Peyer's patch (tissue), 4 donors: ENCODE data around the gene CD300LG.

Experiments
- CTCF ChIP-seq, 6 experiments: fragments of 450-650 bp in 4 of 6; fragments of 200-600 bp in 2 of 6; sonication (generic) in 1 of 6; IDR thresholded peaks; one replicate each; pipeline ENCODE4 v1.5.1; 2017 to 2019; ENCODE audit warnings: antibody characterized with exemption in 6 of 6, mild to moderate bottlenecking in 3 of 6, moderate library complexity in 1 of 6
- POLR2A ChIP-seq, 2 donors: fragments of 450-650 bp; IDR thresholded peaks; one replicate each; pipeline ENCODE4 v1.5.1; 2017; ENCODE audit warnings: antibody characterized with exemption in 2 of 2, mild to moderate bottlenecking in 2 of 2, moderate library complexity in 2 of 2

- TF ChIP-seq CTCF (IDR thresholded peaks at IDR 0.05): no peak
- TF ChIP-seq POLR2A (IDR thresholded peaks at IDR 0.05): no peak
These were observed 46.2 kb upstream of the CD300LG start for GRCh38 chr17:43800736-43801135.
